ENCODE results near the gene PPP1R16B.

Gene PPP1R16B

GRCh38 chr20:38829296-38829875 is 23.9 kb downstream of the PPP1R16B start:
- no peak for DNase-seq (ENCODE audit: low spot score)
- ChIA-PET POLR2A (ENCODE audit: low non-redundant PET) (no interaction called here), CTCF (no interaction called here)
- no peak for TF ChIP-seq CTCF (conservative IDR thresholded peaks at IDR 0.05; ENCODE audit: low read depth)
- no peak overlapping the region for H3K27ac ChIP-seq

- POLR2A ChIA-PET (ENCODE audit: low non-redundant PET): no interaction called here
- CTCF ChIA-PET: no interaction called here
- no peak for TF ChIP-seq CTCF (conservative IDR thresholded peaks at IDR 0.05; ENCODE audit: low read depth)
- DNase-seq (ENCODE audit: low spot score): no peak
- no peak overlapping the region for H3K27ac ChIP-seq
These were observed 24.9 kb downstream of the PPP1R16B start for GRCh38 chr20:38830356-38830755.

- POLR2A ChIA-PET (ENCODE audit: low non-redundant PET): no interaction called here
- CTCF ChIA-PET: no interaction called here
These were observed 25.7 kb downstream of the PPP1R16B start for GRCh38 chr20:38831049-38831691.

GRCh38 chr20:38831995-38832620 is 26.6 kb downstream of the PPP1R16B start:
- no peak for TF ChIP-seq CTCF (conservative IDR thresholded peaks at IDR 0.05; ENCODE audit: low read depth)
- no peak overlapping the region for H3K27ac ChIP-seq
- no peak for DNase-seq (ENCODE audit: low spot score)
- POLR2A ChIA-PET (ENCODE audit: low non-redundant PET): no interaction called here
- CTCF ChIA-PET: no interaction called here

More at GRCh38 chr20:38831049-38831691, 25.7 kb downstream of the PPP1R16B start:
- no peak for DNase-seq (ENCODE audit: low spot score)
- no peak for TF ChIP-seq CTCF (conservative IDR thresholded peaks at IDR 0.05; ENCODE audit: low read depth)
- no peak overlapping the region for H3K27ac ChIP-seq

- no peak for TF ChIP-seq CTCF (conservative IDR thresholded peaks at IDR 0.05; ENCODE audit: low read depth)
- DNase-seq (ENCODE audit: low spot score): no peak
These were observed 27.8 kb downstream of the PPP1R16B start for GRCh38 chr20:38833154-38833856.

GRCh38 chr20:38833857-38834164 is 28.3 kb downstream of the PPP1R16B start:
- no peak for DNase-seq (ENCODE audit: low spot score)

More at GRCh38 chr20:38833154-38833856, 27.8 kb downstream of the PPP1R16B start:
- POLR2A ChIA-PET (ENCODE audit: low non-redundant PET): no interaction called here
- CTCF ChIA-PET: interaction anchor here (1.4 kb wide), 1 partner anchor 81 kb away, joined by 5 read pairs; no protein-coding TSS in a partner anchor
- no peak overlapping the region for H3K27ac ChIP-seq

More at GRCh38 chr20:38833857-38834164, 28.3 kb downstream of the PPP1R16B start:
- ChIA-PET CTCF (interaction anchor here (0.9 to 1.4 kb wide), 2 partner anchors 10 to 82 kb away, joined by 3 to 5 read pairs; no protein-coding TSS in a partner anchor), POLR2A (ENCODE audit: low non-redundant PET) (no interaction called here)
- TF ChIP-seq CTCF (conservative IDR thresholded peaks at IDR 0.05; ENCODE audit: low read depth): no peak
- no peak overlapping the region for H3K27ac ChIP-seq

All from RWPE1 (cell line).